Measurements from ENCODE around the gene CHTF18. TPM values are rescaled to one million over a fixed set of nuclear protein-coding genes. Genes with fewer than 3 reads are reported as not detected.

The CHTF18 gene
- total and polyA plus RNA-seq, 2 of the 4 experiments (the other 2 are of a cell fraction) = 3.2 to 21.4 TPM

DNA sequence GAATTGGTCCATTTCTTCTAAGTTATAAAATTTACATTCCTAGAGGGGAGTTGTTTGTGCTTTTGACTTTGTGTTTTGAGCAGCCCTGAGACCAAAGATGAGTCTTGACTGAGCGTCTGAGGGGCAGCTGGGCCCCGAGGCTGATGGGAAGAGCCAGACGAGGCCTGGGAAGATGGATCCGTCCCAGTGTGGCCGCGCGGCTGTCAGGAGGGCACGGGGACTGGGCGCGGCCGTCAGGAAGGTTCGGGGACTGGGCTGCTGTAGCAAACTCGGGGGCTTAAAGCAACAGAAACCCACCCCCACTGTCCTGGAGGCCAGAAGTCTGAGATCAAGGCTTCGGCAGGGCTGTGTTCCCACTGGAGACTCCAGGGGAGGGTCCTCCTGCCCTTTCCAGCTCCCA, 50.3 kb downstream of the CHTF18 start:
- Histone ChIP-seq H3K79me1 (ENCODE audit: low read depth in 1 of 2, low read length in 2 of 2) (no peaks in the 10 kb centered on the region), H4K20me1 (ENCODE audit: insufficient read depth, low read length) (no peaks in the 10 kb centered on the region), H4K8ac (ENCODE audit: low read depth in 2 of 2, low read length in 2 of 2) (no peak overlapping the region), H3K23ac (ENCODE audit: low read depth, low read length) (no peak overlapping the region), H4K91ac (ENCODE audit: insufficient read depth, low read depth, low read length) (no peak overlapping the region), H3K4me1 (ENCODE audit: control insufficient read depth, insufficient read depth, low read length) (no peaks in the 10 kb centered on the region), H3K27ac (ENCODE audit: insufficient read depth, low read length) (no peak overlapping the region), H3K27me3 (ENCODE audit: control insufficient read depth, insufficient read depth, low read length) (no peaks in the 10 kb centered on the region; the same call in 1 of the 2 replicates), H3K9me1 (ENCODE audit: insufficient read depth, low read length) (no peaks in the 10 kb centered on the region), H3K18ac (ENCODE audit: low read depth, low read length) (no peak overlapping the region), H3K4ac (ENCODE audit: low read depth, low read length) (no peak overlapping the region), H2BK20ac (ENCODE audit: low read depth, low read length) (no peak overlapping the region), H3K14ac (replicated peaks; ENCODE audit: low read depth, low read length) (no peak overlapping the region), H2BK5ac (ENCODE audit: low read depth, low read length, poor library complexity, severe bottlenecking) (no peak overlapping the region), H3K9me3 (ENCODE audit: control insufficient read depth, insufficient read depth, low read length) (peaks cover 23% of the 10 kb centered on the region), H3K4me3 (ENCODE audit: insufficient read depth, low read depth, low read length) (no peak overlapping the region), H2AFZ (replicated peaks; ENCODE audit: low read length, poor library complexity) (no peak overlapping the region), H4K5ac (ENCODE audit: low read depth, low read length) (no peak overlapping the region), H3K4me2 (ENCODE audit: low read depth, low read length) (no peak overlapping the region), H2BK120ac (ENCODE audit: low read depth, low read length) (no peak overlapping the region), H2AK5ac (ENCODE audit: low read depth, low read length) (no peak overlapping the region), H2AK9ac (replicated peaks; ENCODE audit: low read depth, low read length, poor library complexity) (no peak overlapping the region), H3K9ac (ENCODE audit: low read depth, low read length) (no peak overlapping the region), H2BK15ac (ENCODE audit: low read depth, low read length) (no peak overlapping the region), H3K36me3 (ENCODE audit: control insufficient read depth, insufficient read depth, low read length) (no peaks in the 10 kb centered on the region), H3K56ac (ENCODE audit: extremely low read depth, insufficient read depth, low read length) (no peak overlapping the region)
- BruUV-seq (replicated peaks) = no TSS peak
- intact Hi-C loops (cut with micrococcal nuclease) = no loop called here
- dilution Hi-C loops (cut with HindIII; ENCODE audit: low sequenced_read_pairs, unreplicated experiment) = no loop called here
- in situ Hi-C loops (cut with MboI; ENCODE audit: low sequenced_read_pairs) = no loop called here
- CTCF ChIA-PET = no interaction called here
- ATAC-seq (ENCODE audit: low read depth) (no peak), DNase-seq (no peak)
- TF ChIP-seq MAFK (IDR thresholded peaks at IDR 0.05; ENCODE audit: low read depth, low read length) (no peak), RFX5 (IDR thresholded peaks at IDR 0.05; ENCODE audit: low read depth, low read length) (no peak), RAD21 (IDR thresholded peaks at IDR 0.05; ENCODE audit: low read length) (no peak), POLR2A (IDR thresholded peaks at IDR 0.05; ENCODE audit: low read depth, low read length) (no peak), CEBPB (IDR thresholded peaks at IDR 0.05; ENCODE audit: low read depth, low read length) (no peak), RCOR1 (IDR thresholded peaks at IDR 0.05; ENCODE audit: insufficient replicate concordance, low read length) (no peak), SMC3 (IDR thresholded peaks at IDR 0.05; ENCODE audit: low read depth, low read length) (no peak), NFE2L2 (IDR thresholded peaks at IDR 0.05; ENCODE audit: low read depth, low read length) (no peak), MXI1 (IDR thresholded peaks at IDR 0.05; ENCODE audit: borderline replicate concordance, low read depth, low read length) (no peak)
- TF ChIP-seq, protein P1, sequence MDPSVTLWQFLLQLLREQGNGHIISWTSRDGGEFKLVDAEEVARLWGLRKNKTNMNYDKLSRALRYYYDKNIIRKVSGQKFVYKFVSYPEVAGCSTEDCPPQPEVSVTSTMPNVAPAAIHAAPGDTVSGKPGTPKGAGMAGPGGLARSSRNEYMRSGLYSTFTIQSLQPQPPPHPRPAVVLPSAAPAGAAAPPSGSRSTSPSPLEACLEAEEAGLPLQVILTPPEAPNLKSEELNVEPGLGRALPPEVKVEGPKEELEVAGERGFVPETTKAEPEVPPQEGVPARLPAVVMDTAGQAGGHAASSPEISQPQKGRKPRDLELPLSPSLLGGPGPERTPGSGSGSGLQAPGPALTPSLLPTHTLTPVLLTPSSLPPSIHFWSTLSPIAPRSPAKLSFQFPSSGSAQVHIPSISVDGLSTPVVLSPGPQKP (IDR thresholded peaks at IDR 0.05; ENCODE audit: borderline replicate concordance, low read depth, low read length) = no peak
- 59% methylated on average over 5 of the region's 14 CpGs; no CpG with 5 or more reads in 1 of the 2 experiments for WGBS, 2 experiments (ENCODE audit: extremely low coverage in 2 of 2, insufficient read length in 1 of 2)
- POLR2A ChIA-PET (ENCODE audit: unreplicated experiment) = no interaction called here
